ENCODE data around the gene GATA3.

The GATA3 gene

DNA sequence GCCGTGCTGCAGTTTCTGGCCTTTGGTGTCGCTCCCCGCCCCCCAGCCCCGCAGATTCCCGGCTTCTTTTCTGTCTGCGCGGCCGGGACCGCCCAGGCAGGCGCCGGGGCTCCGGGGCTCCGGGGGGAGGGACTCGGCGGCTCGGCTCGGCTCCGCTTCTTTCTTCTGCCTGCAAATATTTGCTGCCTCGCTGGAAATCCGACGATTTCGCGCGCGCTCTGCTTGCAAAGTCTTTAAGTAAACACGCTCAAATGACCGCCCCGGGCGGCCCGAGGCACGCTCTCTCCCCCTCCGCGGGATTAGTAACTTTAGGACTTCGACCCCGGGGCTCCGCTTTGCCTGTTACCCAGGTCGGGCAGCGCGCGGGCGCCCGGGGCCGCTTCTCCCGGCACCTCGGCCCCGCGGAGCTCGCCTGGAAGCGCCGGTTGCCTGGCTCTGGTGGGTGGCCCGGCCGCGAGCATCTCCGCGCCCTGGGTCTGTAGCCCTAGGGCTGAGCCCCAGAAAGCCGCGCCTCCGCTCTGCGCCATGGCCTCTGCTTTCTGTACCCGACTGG is 3.9 kb upstream of the GATA3 start:
- in situ Hi-C loops (cut with HindIII; ENCODE audit: low sequenced_read_pairs): no loop called here

DNA sequence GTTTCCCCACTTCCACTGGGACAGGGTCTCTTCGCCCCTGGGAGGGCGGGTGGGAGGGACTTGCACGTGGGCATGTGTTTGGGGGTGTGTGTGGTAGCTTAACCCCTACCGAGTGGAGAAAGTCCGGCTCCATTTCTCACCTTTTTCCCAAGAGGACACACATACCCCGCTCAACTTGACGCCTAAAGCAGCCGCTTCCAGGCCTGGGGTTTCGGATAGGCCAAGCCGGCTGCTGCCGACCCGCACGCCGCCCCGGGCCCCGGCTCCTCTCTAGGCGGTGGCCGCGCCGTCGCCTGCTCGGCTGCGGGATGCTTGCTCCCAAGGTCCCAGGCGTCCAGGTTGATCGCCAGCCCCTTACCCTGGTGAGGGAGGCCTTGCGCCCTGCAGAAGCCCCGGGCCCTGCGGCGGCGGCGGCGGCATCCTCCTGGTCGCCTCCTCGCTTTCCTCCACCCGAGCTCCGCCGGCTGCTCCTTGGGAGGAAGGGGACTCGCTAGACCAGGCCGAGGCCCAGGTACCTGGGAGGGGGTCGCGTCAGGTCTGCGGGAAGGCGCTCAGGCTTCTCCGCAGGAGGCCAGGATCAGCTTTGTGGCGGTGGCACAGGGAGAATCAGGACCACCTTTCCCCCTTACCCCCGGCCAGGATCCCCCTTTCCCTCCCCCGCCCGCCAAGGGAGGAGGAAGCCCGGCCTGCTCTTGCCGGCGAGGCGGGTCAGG is 3.2 kb upstream of the GATA3 start:
- in situ Hi-C loops (cut with HindIII; ENCODE audit: low sequenced_read_pairs): no loop called here

DNA sequence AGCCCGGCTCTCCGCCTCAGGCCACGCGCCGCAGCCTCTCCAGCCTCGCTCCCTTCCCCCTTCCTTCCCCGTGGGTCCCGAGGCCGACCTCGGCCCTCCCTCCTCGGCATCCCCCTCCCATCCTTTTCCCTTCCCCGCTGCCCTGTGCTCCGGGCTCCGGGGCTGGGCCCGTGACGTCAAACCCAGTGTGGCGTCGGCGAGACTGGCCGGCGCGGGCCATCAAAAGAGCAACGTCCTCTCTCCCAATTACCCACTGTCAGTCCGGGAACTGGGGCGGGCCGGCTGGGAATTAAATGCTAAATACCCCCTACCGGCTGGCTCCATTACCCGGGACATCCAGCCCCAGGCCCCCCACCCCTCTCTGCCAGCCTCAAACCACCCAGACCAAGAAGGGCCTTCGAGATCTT is 2.6 kb upstream of the GATA3 start:
- in situ Hi-C loops (cut with HindIII; ENCODE audit: low sequenced_read_pairs): no loop called here

DNA sequence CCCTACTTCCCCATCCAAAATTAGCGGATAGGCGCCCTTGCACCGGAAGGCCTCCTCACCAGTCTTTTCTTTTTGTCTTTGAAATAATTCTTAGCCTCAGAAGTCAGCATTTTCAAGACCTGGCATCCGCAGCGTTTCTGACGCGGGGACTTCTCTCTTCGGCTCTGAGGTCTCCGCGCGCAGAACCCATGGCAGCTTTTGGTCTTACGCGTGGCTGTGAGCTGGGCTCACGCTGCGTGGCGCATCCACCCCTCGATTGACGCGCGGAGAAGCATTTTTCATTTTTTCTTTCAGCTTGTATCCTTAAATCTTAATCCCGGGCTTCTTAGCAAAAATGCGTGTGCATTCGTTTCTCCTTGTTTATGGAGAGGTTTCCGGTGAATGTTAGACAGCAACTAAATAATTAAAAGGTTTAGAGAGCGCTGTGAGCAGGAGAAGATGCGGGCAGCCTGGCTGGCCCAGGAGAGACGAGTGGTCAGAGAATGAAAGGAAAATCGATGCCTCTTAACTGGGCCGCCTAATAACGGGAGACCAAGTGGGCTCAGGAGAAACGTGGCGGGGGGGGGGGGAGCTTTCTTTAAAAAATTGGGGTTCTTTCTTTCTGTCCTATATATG is 2.0 kb upstream of the GATA3 start:
- in situ Hi-C loops (cut with HindIII; ENCODE audit: low sequenced_read_pairs): no loop called here

DNA sequence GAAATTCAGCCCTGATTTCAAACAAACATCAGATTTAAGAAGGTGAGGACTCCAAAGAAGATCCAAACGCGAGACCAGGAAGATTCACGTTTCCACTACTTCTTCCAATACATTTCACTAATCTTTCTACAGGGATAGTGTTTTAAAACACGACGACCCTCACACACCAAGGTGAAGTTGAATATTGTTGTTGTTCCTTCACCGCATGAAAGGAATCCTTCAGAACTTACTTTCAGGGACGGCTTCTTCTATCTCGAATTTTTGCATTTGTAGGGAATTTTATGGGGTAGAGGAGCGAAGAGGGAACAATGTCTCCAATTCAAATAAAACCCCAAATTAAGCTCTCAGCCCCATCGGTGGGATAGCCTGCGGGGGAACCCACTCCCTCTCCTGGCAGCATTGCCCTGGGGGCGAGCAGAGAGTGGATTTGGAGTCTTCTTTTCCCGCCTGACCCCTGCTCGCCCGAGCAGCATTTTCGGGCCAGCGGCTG is 1.5 kb upstream of the GATA3 start:
- in situ Hi-C loops (cut with HindIII; ENCODE audit: low sequenced_read_pairs): no loop called here

DNA sequence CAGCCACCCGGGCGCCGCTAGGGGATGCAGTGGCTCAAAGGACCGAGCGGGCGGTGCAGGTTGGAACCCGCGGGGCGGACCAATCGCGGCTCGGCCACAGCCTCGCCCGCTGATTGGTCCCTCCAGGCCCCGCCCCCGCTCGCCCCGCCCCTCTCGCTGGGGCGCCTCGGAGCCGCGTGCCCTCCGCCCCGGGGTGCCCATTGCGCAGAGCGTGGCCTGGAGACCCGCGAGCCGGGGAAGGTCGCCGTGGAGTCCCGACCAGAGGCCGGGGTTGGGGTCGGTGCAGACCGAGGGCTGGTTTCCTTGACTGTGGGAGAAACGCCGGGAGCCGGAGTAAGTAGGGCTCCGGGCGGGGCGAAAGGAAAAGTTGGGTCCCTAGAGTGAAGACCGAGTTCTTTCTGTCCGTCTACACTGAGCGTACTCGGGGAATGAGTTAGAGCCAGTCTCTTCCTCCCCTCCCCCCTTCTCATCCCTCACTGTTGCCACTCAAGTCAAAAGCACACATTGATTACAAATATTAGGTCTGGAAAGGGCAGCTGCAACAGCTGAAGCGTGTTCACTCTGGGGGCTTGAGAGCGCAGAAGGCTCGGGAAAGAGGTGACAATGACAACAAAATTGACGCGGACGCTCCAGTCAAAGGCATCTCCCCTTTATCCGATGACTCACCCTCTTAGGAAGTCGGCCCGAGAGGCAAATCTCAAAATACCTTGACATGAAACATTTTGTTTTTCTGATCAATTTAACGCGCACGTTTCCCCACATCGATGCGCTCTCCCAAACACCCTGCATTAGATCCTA is 843 bp upstream of the GATA3 start:
- in situ Hi-C loops (cut with HindIII; ENCODE audit: low sequenced_read_pairs): no loop called here

DNA sequence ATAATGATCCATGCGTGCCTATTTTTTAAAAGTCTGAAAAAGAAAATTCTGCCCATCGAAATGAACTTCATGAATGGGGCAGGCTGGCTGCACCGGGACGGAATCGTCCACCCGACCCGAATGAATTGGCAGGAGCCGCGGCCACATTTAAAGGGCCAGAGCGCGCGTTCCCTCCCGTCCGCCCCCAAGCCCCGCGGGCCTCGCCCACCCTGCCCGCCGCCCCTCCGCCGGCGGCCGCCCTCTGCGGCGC is 319 bp upstream of the GATA3 start:
- in situ Hi-C loops (cut with HindIII; ENCODE audit: low sequenced_read_pairs): no loop called here

DNA sequence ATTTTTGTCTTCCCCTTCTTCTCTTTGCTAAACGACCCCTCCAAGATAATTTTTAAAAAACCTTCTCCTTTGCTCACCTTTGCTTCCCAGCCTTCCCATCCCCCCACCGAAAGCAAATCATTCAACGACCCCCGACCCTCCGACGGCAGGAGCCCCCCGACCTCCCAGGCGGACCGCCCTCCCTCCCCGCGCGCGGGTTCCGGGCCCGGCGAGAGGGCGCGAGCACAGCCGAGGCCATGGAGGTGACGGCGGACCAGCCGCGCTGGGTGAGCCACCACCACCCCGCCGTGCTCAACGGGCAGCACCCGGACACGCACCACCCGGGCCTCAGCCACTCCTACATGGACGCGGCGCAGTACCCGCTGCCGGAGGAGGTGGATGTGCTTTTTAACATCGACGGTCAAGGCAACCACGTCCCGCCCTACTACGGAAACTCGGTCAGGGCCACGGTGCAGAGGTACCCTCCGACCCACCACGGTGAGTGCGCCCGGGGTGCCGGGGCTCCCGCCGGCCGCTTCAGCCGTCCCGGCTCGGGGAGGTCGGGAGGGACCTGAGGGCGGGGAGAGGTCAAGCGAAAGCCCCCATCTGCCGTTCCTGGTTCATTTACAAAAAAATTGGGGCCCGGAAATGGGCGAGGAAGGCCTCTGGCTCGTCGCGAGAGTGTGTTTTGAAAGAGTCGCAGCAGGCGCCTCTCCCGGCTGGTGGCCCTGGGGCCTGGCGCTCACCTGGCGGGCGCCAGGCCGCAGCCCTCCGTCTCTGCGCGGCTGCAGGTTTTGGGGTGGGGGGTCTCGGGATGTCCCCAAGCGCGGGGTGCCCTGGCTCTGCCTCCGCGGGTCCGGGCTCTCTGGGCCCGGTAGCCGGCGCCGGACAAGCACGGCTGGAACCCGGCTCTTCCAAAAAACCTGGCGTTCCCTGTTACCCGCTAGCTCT is 1.2 kb downstream of the GATA3 start:
- in situ Hi-C loops (cut with HindIII; ENCODE audit: low sequenced_read_pairs): no loop called here

DNA sequence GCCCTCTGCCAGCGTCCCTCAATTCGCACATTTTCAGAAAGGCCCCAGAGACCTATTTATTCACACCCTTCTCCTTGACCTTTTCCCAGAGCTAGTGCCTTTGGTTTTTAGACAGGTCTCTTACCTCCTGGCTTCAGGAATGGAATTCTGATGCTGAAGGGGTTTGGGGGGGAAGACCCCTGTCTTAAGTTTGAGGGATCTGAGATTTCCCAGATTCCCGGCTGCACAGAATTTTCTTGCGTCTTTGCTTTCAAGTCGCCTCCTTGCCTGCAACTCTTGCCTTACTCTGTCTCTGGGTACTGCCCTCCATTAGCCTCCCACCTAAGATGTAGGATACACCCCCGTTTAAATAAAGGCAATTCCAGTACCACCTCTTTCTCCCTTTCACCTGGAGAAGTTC is 1.9 kb downstream of the GATA3 start:
- in situ Hi-C loops (cut with HindIII; ENCODE audit: low sequenced_read_pairs): no loop called here

DNA sequence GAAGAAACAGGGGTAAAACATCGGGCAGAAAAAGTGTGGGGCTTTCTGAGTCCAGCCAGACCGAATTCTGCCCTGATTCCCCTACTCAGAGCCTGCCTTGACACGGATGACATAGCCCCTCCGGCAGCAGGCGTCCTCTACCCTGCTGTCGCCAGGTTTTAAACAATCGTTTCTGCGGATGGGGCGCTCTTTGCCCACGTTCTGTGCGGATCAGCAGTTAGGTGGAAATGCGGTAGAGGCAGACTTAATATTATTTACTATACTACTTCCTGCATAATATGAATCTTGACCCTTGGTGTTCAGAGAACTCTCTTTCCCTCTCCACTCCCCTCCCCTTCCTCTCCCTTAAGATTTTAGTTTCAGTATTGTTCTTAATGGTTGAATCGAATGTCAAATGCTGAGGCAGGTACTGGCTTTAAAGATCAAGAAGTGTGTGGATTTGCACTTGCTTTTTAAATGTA is 2.4 kb downstream of the GATA3 start:
- in situ Hi-C loops (cut with HindIII; ENCODE audit: low sequenced_read_pairs): no loop called here

DNA sequence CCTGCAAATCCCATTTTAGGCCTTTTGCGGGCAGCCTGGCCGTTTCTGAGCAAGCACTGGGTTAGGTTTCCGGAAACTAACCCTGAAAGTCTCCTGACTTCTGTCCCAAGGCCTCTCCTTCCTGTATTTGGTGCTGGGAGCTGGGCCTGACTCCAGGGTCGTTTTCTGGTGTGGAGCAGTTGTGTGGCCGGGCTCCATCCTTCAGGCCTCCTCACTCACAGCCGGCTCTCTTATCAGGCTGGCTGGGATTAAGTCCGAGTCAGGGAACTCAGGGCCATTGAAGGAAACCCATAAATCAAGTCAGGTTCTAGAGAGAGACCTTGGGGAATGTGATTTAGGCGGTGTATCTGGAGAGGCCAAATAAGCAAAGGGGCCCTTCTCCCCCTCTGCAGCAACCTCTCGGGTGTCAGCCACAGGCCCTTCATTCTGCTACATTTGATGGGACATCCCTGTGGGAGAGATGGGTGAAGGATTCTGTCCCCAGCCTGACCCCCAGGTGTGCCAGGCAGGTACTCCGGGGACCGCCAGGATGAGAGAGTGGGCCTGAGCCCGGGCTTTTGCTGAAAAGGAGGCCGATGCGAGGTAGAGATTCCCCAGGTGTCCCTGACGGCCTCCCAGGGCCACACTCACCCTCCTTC is 3.3 kb downstream of the GATA3 start:
- in situ Hi-C loops (cut with HindIII; ENCODE audit: low sequenced_read_pairs): no loop called here

DNA sequence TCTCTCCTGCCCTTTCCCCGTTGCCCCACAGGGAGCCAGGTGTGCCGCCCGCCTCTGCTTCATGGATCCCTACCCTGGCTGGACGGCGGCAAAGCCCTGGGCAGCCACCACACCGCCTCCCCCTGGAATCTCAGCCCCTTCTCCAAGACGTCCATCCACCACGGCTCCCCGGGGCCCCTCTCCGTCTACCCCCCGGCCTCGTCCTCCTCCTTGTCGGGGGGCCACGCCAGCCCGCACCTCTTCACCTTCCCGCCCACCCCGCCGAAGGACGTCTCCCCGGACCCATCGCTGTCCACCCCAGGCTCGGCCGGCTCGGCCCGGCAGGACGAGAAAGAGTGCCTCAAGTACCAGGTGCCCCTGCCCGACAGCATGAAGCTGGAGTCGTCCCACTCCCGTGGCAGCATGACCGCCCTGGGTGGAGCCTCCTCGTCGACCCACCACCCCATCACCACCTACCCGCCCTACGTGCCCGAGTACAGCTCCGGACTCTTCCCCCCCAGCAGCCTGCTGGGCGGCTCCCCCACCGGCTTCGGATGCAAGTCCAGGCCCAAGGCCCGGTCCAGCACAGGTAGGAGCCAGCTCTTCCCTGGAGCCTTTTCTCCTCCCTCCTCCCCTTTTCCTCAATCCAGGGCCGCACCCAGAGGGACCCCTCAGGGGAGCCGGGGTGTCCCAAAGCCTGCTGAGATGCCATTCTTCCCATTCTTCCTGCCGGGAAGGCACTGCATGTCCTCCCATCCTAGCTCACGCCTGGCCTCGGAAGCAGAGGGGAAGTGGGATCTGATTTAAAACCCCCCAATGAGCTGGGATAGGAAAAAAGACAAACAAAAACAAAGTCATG is 4.0 kb downstream of the GATA3 start:
- in situ Hi-C loops (cut with HindIII; ENCODE audit: low sequenced_read_pairs): no loop called here

DNA sequence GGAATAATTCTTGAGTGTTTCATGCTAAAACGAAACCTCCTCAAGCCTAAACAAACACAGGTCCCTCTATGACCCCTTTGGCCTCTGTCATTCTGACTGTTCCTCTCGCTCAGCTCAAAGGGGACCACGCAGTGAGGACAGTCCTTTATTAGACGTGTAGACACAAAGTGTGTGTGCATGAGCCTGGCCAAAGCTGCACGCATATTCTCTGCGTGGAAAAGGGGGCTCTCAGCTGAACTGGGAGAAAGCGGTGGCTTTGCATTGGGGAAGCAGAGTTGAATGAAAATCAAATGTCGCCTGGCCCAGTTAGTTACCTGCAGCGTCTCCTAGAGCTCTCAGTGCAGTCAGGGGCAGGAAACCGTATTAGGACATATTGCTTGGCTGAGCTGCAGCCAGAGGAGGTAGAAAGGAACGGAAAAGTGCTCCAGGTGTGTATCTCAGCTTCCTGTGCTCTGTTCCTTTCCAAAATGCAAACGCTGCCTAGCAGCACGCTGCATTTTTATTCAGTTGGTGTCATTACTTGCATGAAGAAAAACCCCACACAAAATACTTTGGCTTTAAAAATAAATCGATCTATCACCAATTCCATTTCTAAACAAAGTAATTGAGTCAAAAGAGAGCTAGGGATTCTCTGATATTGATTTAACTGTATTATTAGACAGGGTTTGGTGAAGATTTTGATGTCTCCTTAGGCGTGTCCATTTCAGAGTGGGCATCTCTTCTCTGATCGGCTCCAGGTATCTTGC is 4.9 kb downstream of the GATA3 start:
- in situ Hi-C loops (cut with HindIII; ENCODE audit: low sequenced_read_pairs): no loop called here

DNA sequence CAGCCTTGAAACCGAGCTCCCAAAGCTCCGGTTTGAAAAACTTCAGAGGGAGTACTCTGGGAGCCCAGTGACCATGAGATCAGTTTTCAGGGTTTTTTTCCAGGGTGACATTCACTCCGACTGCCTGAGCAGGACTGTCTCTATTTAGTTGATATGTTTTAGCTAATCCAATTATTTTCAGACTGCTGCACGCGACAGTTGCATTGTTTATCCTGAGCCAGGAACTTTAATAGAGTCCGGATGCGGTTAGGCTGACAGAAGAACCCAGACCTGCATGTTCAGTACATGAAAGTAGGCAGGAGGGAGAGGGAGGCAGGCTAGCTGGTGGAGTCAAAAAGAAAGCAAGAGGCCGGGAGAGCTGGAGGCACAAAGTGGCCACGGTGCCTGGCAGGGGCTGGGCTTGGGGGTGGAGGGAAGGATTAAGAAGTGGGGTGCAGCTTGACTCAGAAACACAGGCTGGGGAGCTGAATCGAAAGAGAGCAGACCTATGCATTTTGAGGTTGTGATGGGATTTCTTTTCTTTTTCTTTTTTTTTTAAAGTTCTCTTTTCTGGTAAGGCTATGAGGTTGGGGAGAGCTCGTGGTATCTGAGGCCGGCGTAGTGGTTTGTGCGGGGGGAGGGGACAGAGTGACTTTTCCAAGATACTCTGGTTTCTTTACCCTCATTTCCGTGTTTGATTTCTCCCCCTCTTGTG is 5.7 kb downstream of the GATA3 start:
- in situ Hi-C loops (cut with HindIII; ENCODE audit: low sequenced_read_pairs): no loop called here

DNA sequence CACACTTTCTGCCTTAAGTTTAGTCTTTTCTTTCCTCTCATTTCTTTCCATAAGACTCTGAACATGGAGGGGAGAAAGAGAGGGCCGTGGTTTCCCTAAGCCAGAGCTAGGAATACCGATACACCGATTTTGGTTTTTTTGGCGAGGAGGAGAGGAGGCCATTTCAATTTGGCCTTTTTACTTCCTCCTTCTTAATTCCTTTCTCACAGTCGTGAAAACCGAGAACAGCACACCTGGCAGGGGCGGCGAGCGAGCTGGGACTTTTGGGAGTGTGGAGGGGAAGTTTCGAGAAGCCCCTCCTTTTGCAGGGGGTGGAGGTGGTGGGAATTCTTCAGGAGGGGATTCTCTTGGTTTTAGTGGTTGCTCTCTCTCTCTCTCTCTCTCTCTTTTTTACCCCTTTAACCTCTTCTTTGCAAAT is 6.2 kb downstream of the GATA3 start:
- in situ Hi-C loops (cut with HindIII; ENCODE audit: low sequenced_read_pairs): no loop called here

DNA sequence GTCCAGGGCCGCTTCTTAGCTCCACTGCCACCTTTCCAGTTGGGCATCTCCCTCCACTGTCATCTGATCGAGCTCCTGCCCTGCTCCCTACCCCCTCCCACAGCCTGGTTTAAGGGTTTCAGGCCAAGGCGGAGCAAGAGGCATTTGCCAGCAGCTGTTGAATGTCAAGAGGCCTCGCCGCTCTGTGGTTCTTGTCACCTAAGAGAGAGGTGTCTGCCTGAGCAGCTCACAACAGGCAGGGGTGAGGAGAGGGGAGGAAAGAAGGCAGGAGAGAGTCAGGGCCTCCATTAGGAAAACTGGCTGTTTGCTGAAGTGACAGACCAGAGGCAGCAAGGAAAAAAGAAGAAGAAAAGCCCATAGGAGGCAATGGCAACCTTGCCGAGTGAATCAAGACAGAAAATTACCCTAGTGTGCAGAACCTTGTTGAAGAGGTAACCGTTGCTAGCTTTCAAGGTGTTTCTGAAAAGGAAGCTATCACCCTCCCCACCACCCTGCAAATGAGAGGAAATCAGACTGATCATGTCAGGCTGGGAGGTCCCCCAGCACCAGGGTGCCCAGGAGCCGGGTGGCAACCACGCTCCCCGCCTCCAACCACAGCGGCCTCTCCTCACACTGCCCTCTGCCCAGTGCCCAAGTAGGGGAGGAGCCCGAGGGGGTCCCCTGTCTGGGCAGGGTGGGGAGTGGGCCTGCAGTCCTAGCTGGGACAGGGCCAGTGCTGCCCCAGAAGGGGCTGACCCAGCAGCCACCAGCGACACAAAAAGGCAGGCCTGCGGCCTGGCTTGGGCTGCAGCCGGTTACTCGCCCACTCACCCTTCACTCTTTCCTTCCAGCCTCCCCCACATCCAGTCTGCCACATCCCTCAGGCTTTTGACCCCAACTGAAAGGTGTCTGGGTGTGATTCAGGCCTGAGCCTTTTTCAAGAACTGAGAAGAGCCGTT is 7.1 kb downstream of the GATA3 start:
- in situ Hi-C loops (cut with HindIII; ENCODE audit: low sequenced_read_pairs): no loop called here

Data from DLD1 (cell line).